ENCODE measurements around the gene BCHE. TPM values are rescaled to one million over a fixed set of nuclear protein-coding genes. Genes with fewer than 3 reads are reported as not detected.

The BCHE gene
- total and polyA plus RNA-seq, 2 donors (not counting 1 experiment from before 2014, with no cell fraction given): 5.8 to 34.7 TPM

DNA sequence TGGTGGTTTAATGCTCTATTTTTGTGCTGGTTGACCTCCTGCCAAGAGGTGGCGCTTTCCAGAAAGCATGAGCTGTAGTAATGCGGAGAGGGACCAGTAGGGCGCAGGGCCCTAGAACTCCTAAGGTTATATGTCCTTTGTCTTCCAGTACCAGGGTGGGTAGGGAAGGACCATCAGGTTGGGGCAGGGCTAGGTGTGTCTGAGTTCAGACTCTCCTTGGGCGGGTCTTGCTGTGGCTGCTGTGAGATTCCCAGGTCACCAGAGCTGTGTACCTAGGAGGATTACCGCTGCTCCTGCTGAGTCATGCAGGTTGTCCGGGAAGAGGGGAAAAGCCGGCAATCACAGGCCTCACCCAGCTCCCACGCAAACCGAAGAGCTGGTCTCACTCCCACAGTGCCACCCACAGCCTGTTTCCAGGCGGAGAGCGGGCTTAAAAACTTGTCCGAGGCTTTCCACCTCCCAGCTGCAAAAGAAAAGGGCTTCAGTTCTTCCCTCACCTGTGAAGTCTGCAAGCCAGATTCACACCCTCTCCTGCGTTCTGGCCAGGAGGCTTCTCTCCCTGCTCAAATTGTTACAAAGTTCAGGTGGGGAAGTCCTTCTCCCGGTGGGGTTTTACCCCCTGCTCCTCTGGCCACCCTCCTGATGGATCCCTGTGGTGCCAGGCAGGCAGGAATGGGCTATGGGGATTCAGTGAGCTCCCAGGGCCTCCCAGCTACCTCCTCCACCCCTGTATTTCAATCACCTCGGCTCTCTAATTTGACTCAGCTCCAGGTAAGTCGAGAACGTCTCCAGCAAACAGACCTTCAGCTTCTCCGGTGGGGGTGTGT is 37.7 kb upstream of the BCHE start:
- no peak overlapping the region for H3K27ac ChIP-seq (ENCODE audit: insufficient read depth, low read length)
- H3K27me3 ChIP-seq (ENCODE audit: control insufficient read depth, insufficient read depth, low read length): no peaks in the 10 kb centered on the region
- H3K9ac ChIP-seq (ENCODE audit: insufficient read depth, low read length): no peak overlapping the region
- H3K4me2 ChIP-seq (ENCODE audit: extremely low read depth, insufficient read depth, low read length): no peak overlapping the region
- H3K79me2 ChIP-seq (ENCODE audit: control insufficient read depth, insufficient read depth, low read length): no peaks in the 10 kb centered on the region
- H3K36me3 ChIP-seq (ENCODE audit: control insufficient read depth, insufficient read depth, low read length): no peaks in the 10 kb centered on the region
- no peaks in the 10 kb centered on the region for H3K4me1 ChIP-seq (ENCODE audit: control insufficient read depth, extremely low read depth, insufficient read depth, low read length)
- no peak overlapping the region for H3K4me3 ChIP-seq (replicated peaks in 1 of 4; ENCODE audit: control extremely low read depth in 1 of 4, insufficient read depth in 1 of 4, low read depth in 3 of 4, low read length in 4 of 4)
- DNase-seq (ENCODE audit: low read depth in 2 of 2): no peak
- no peak overlapping the region for H2AFZ ChIP-seq (ENCODE audit: low read length)
- no peaks in the 10 kb centered on the region for H3K9me3 ChIP-seq (ENCODE audit: control insufficient read depth, insufficient read depth, low read depth, low read length)
- TF ChIP-seq, protein P1, sequence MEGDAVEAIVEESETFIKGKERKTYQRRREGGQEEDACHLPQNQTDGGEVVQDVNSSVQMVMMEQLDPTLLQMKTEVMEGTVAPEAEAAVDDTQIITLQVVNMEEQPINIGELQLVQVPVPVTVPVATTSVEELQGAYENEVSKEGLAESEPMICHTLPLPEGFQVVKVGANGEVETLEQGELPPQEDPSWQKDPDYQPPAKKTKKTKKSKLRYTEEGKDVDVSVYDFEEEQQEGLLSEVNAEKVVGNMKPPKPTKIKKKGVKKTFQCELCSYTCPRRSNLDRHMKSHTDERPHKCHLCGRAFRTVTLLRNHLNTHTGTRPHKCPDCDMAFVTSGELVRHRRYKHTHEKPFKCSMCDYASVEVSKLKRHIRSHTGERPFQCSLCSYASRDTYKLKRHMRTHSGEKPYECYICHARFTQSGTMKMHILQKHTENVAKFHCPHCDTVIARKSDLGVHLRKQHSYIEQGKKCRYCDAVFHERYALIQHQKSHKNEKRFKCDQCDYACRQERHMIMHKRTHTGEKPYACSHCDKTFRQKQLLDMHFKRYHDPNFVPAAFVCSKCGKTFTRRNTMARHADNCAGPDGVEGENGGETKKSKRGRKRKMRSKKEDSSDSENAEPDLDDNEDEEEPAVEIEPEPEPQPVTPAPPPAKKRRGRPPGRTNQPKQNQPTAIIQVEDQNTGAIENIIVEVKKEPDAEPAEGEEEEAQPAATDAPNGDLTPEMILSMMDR (conservative IDR thresholded peaks at IDR 0.05 in 1 of 2, IDR thresholded peaks at IDR 0.05 in 1 of 2; ENCODE audit: low read depth in 1 of 2, low read length in 2 of 2): no peak
- TF ChIP-seq EZH2 (IDR thresholded peaks at IDR 0.05; ENCODE audit: low read length, missing control alignments): no peak
- no peaks in the 10 kb centered on the region for H4K20me1 ChIP-seq (ENCODE audit: control insufficient read depth, extremely low read depth, insufficient read depth, low read length)

DNA sequence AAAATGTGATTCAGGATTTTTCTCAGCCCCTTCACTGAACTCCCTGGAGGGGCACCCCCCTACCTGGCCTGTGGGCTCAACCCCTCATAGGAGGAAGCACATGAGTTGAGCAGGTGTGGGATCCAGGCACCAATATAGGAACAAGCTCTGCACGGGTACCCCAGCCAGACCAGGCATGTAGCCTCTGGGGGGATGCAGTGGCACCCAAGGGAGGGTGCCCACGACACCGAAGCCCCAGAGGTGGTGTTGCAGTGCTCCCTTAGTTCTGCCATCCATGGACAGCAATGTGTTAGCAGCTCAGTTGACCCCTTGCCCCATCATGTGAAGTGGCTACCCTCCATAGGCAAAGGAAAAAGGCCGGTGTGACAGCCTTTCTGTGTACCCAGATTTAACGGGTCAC is 30.9 kb upstream of the BCHE start:
- no peaks in the 10 kb centered on the region for H3K9me3 ChIP-seq (ENCODE audit: control insufficient read depth, insufficient read depth, low read depth, low read length)
- no peaks in the 10 kb centered on the region for H3K36me3 ChIP-seq (ENCODE audit: control insufficient read depth, insufficient read depth, low read length)
- H3K79me2 ChIP-seq (ENCODE audit: control insufficient read depth, insufficient read depth, low read length): no peaks in the 10 kb centered on the region
- no peak overlapping the region for H2AFZ ChIP-seq (ENCODE audit: low read length)
- no peak for TF ChIP-seq EZH2 (IDR thresholded peaks at IDR 0.05; ENCODE audit: low read length, missing control alignments)
- TF ChIP-seq, protein P1 (conservative IDR thresholded peaks at IDR 0.05 in 1 of 2, IDR thresholded peaks at IDR 0.05 in 1 of 2; ENCODE audit: low read depth in 1 of 2, low read length in 2 of 2): no peak
- no peak overlapping the region for H3K27ac ChIP-seq (ENCODE audit: insufficient read depth, low read length)
- no peak overlapping the region for H3K4me3 ChIP-seq (replicated peaks in 1 of 4; ENCODE audit: control extremely low read depth in 1 of 4, insufficient read depth in 1 of 4, low read depth in 3 of 4, low read length in 4 of 4)
- no peak overlapping the region for H3K9ac ChIP-seq (ENCODE audit: insufficient read depth, low read length)
- H3K4me1 ChIP-seq (ENCODE audit: control insufficient read depth, extremely low read depth, insufficient read depth, low read length): no peaks in the 10 kb centered on the region
- no peaks in the 10 kb centered on the region for H4K20me1 ChIP-seq (ENCODE audit: control insufficient read depth, extremely low read depth, insufficient read depth, low read length)
- H3K4me2 ChIP-seq (ENCODE audit: extremely low read depth, insufficient read depth, low read length): no peak overlapping the region
- no peaks in the 10 kb centered on the region for H3K27me3 ChIP-seq (ENCODE audit: control insufficient read depth, insufficient read depth, low read length)
- no peak for DNase-seq (ENCODE audit: low read depth in 2 of 2)

DNA sequence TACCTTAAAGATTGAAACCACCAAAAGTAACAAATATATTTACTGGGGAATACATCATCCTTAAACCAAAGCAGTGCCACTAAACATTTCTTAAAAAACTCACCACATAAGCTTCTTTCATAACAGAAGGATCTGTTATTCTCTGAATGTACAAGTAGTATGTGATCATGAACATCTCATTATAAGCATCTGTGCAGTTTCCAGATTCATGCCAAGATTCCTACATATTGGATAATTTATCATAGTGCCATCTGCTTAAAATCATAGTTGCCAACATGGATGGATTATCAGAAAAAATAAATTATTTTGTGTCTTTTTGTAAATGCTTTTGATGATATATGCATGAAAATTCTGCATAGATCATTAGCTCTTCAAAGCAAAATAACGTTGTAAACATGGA is 21.8 kb upstream of the BCHE start:
- Histone ChIP-seq H3K4me3 (replicated peaks in 1 of 4; ENCODE audit: control extremely low read depth in 1 of 4, insufficient read depth in 1 of 4, low read depth in 3 of 4, low read length in 4 of 4) (no peak overlapping the region), H3K27ac (ENCODE audit: insufficient read depth, low read length) (no peak overlapping the region), H3K79me2 (ENCODE audit: control insufficient read depth, insufficient read depth, low read length) (no peaks in the 10 kb centered on the region), H3K9me3 (ENCODE audit: control insufficient read depth, insufficient read depth, low read depth, low read length) (no peaks in the 10 kb centered on the region), H2AFZ (ENCODE audit: low read length) (no peak overlapping the region), H4K20me1 (ENCODE audit: control insufficient read depth, extremely low read depth, insufficient read depth, low read length) (no peaks in the 10 kb centered on the region), H3K4me2 (ENCODE audit: extremely low read depth, insufficient read depth, low read length) (no peak overlapping the region), H3K4me1 (ENCODE audit: control insufficient read depth, extremely low read depth, insufficient read depth, low read length) (no peaks in the 10 kb centered on the region), H3K36me3 (ENCODE audit: control insufficient read depth, insufficient read depth, low read length) (no peaks in the 10 kb centered on the region), H3K27me3 (ENCODE audit: control insufficient read depth, insufficient read depth, low read length) (no peaks in the 10 kb centered on the region), H3K9ac (ENCODE audit: insufficient read depth, low read length) (no peak overlapping the region)
- TF ChIP-seq, protein P1 (conservative IDR thresholded peaks at IDR 0.05 in 1 of 2, IDR thresholded peaks at IDR 0.05 in 1 of 2; ENCODE audit: low read depth in 1 of 2, low read length in 2 of 2): no peak
- no peak for TF ChIP-seq EZH2 (IDR thresholded peaks at IDR 0.05; ENCODE audit: low read length, missing control alignments)
- DNase-seq (ENCODE audit: low read depth in 2 of 2): no peak

All from fibroblast of lung (primary cell).